ENCODE data around the gene CRKL.

DNA sequence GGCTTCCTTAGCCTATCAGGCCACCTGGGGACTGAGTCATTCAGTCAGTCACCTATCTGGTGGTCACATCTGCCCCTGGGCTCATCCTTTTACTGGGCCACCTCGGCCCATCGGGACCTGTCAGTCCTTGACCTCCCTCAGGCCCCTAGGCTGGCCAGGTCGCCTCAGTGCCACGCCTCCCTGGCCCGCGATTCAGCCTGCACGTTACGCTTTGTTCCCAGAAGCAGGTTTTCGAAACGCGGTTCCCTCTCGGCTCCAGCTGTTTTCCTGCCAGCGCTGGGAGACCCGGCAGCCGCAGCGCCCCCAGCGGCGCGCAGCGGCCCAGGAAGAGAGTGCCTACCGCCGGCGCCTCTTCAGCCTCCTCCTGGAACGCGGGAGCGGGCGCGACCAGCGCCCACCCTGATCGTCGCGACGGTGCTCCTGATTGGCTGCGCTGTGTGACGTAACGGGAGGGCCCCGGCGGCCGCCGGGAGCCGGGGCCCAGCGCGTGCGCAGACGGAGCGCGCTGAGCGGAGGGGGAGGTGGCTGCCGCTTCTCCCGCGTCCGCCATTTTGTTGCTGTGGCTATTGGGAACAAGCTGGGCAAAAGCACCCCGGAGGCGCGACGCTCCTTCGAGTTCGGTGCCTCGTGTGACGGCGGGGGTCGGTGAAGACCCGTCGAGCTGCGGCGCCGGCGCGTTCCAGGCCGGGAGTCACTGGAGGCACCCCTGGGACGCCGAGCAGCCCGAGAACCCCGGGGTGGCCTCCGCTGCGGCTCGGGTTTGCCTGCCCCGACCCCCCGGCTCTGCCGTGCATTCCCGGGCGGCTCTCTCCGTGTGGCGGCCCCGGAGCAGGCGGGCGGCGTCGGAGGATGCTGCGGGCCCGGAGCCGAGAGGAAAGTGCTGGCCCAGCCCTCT, at the start of gene CRKL:
- peak; percentile 52; the same call in 1 of the 2 replicates for TF ChIP-seq CREB1 (IDR thresholded peaks at IDR 0.05; ENCODE audit: low read depth)
- TF ChIP-seq EP300 (IDR thresholded peaks at IDR 0.05; ENCODE audit: borderline replicate concordance) = no peak
- TF ChIP-seq, protein P1, sequence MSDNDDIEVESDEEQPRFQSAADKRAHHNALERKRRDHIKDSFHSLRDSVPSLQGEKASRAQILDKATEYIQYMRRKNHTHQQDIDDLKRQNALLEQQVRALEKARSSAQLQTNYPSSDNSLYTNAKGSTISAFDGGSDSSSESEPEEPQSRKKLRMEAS (IDR thresholded peaks at IDR 0.05) = peak; percentile 76
- TF ChIP-seq, protein P2, sequence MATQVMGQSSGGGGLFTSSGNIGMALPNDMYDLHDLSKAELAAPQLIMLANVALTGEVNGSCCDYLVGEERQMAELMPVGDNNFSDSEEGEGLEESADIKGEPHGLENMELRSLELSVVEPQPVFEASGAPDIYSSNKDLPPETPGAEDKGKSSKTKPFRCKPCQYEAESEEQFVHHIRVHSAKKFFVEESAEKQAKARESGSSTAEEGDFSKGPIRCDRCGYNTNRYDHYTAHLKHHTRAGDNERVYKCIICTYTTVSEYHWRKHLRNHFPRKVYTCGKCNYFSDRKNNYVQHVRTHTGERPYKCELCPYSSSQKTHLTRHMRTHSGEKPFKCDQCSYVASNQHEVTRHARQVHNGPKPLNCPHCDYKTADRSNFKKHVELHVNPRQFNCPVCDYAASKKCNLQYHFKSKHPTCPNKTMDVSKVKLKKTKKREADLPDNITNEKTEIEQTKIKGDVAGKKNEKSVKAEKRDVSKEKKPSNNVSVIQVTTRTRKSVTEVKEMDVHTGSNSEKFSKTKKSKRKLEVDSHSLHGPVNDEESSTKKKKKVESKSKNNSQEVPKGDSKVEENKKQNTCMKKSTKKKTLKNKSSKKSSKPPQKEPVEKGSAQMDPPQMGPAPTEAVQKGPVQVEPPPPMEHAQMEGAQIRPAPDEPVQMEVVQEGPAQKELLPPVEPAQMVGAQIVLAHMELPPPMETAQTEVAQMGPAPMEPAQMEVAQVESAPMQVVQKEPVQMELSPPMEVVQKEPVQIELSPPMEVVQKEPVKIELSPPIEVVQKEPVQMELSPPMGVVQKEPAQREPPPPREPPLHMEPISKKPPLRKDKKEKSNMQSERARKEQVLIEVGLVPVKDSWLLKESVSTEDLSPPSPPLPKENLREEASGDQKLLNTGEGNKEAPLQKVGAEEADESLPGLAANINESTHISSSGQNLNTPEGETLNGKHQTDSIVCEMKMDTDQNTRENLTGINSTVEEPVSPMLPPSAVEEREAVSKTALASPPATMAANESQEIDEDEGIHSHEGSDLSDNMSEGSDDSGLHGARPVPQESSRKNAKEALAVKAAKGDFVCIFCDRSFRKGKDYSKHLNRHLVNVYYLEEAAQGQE (IDR thresholded peaks at IDR 0.05; ENCODE audit: low read depth) = no peak
- no peak for TF ChIP-seq ZBTB7A (IDR thresholded peaks at IDR 0.05; ENCODE audit: low read depth)
- TF ChIP-seq, protein P3, sequence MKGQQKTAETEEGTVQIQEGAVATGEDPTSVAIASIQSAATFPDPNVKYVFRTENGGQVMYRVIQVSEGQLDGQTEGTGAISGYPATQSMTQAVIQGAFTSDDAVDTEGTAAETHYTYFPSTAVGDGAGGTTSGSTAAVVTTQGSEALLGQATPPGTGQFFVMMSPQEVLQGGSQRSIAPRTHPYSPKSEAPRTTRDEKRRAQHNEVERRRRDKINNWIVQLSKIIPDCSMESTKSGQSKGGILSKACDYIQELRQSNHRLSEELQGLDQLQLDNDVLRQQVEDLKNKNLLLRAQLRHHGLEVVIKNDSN (IDR thresholded peaks at IDR 0.05) = no peak
- peak; percentile 43; the same call in 1 of the 2 replicates for TF ChIP-seq RAD21 (IDR thresholded peaks at IDR 0.05; ENCODE audit: low read depth)
- 0 out of 2 replicates have a peak, but pooled peaks have one; percentile 0 for TF ChIP-seq NFIC (IDR thresholded peaks at IDR 0.05)
- no peak for TF ChIP-seq TEAD4 (IDR thresholded peaks at IDR 0.05)
- TF ChIP-seq EGR1 (IDR thresholded peaks at IDR 0.05) = no peak
